Erythroblast (primary cell): ENCODE data around the gene KIAA0753.
A peak's percentile ranks its signal among the peaks of the same experiment; 100 is the strongest.

Experiments
- DNase-seq, 2 experiments: peaks; one replicate each; lab custom pipeline; 2025; lab: John Stamatoyannopoulos, UW
- GATA1 ChIP-seq: IDR thresholded peaks from 2 replicates; pipeline ENCODE4 v1.6.1; 2011; ENCODE audit warnings: low read depth, mild to moderate bottlenecking, control low read depth, low read length, moderate library complexity
- POLR2A ChIP-seq: IDR thresholded peaks from 2 replicates; pipeline ENCODE4 v1.6.1; 2011; ENCODE audit warnings: mild to moderate bottlenecking, low read length

The KIAA0753 gene

GRCh38 chr17:6642592-6642991 is 2.1 kb upstream of the KIAA0753 start:
- no peak for DNase-seq
- TF ChIP-seq GATA1 (no peak), POLR2A (no peak)

- TF ChIP-seq GATA1 (no peak), POLR2A (no peak)
- DNase-seq, result peak; percentile 46 to 49
Observed at GRCh38 chr17:6641247-6641863, 844 bp upstream of the KIAA0753 start.

GRCh38 chr17:6639586-6640535 is 650 bp downstream of the KIAA0753 start:
- TF ChIP-seq POLR2A (no peak), GATA1 (no peak)
- DNase-seq, result peak; percentile 65 to 73

- no peak for TF ChIP-seq GATA1
- no peak for TF ChIP-seq POLR2A
- DNase-seq, result no peak
Observed at GRCh38 chr17:6639014-6639585, 1.4 kb downstream of the KIAA0753 start.

DNA sequence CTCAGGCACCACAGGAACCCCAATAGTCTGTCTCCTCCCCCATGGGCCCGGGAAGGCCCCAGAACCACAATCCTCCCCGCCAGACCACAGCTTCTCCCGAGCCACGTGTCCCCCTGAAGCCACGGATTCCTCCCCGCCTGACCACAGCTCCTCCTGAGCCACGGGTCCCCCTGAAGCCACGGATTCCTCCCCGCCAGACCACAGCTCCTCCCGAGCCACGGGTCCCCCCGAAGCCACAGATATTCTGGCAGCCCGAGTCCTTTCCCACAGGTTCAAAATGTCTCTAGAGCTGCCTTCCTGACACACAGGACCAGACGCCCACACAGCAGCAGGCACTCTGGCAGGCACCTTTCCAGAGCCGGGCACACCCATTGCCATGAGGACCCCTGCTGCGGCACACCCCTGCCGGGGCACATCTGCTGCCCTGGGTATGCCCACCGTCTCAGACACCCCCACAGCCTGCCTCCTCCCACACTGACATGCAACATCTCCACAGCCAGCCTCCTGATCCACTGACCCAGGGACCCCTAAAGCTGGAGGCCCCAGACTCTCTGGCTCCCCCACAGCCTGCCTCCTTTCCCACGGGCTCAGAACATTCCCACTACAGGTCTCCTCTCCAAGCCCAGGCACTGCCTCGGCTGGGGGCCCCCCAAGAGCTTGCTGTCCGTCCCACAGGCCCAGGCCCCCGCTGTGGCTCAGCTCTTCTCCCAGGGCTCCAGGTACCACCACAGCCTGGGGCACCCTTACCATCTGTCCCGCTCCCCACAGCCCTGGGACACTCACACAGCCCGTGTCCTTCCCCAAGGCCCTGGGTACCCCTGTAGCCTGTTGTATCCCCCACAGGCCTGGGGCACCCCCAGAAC is 2.2 kb downstream of the KIAA0753 start:
- TF ChIP-seq GATA1, result no peak
- TF ChIP-seq POLR2A, result no peak
- peak in 1 of 2 experiments; percentile 20 for DNase-seq

DNA sequence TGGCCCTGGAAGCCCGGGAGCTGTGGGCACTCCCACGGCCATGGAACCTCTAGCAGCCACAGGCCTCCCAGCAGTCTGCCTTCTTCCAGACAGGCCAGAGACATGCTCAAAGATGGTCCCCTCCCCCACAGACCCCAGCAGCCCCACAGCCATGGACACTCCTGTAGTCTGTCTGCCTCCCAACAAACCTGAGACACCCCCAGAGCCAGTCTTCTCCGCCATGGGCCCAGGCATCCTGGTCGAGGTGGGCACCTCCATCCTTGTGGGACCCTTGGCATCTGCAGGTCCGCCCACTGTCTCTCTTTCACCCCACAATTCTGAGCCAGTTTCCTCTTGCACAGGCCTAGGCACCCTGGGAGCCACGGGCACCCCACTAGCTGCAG is 3.1 kb downstream of the KIAA0753 start:
- DNase-seq, result no peak
- TF ChIP-seq GATA1 (no peak), POLR2A (no peak)

DNA sequence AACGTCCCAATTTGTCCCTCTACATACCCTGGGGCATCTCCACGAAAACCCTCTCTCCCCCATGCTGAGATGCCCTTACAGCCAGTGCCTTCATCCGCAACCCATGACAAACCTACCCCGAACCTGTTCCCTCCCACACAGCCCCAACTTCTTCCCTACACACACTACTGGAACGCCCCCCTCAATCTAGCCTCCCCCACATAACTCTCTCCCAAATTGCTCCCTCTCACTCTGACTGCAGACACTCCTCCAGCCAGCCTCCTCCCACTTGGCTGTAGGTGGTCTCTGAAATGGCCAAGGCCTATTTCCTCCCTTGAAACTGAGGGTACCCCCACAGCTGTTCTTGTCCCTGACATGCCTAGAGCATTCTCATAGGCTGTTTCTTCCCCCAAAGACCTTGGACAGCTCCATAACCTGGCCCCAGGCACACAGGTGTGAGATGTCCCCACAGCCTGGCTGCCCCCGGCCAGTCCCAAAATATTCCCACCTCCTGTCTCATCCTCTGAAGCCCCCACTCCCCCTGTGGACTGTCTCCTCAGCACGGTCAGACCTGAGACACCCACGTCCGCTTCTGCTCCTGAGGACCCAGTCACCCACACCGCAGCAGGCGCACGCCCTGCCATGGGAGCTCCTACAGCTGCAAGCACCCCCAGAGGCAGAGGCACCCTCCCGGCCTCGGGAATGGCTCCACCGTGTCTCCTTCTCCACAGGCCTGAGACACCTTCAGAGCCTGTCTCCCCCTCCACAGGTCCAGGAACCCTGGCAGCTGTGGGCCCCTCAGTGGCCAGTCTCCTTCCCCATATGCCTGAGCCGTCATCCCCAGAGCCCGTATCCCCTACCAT is 3.7 kb downstream of the KIAA0753 start:
- DNase-seq, result no peak
- TF ChIP-seq POLR2A (no peak), GATA1 (no peak)

DNA sequence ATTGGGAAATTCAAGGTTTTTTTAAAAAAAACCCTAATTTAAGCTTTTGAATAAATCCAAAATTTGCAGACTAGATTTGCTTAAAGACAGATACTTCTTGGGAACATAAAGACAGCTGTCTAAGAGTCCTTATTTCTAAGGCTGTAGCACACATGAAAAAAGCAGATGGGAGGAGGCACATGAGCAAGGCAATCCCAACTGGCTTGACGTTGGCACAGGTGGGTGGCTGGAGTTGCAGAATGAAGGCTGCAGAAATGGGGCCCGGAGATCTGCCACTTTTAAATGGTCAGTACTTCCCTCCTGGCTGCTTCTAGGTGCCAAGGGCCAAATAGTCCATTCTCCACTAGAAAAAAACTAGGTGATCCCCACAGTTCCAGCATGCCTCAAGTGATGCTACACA is 4.4 kb downstream of the KIAA0753 start:
- TF ChIP-seq POLR2A, result no peak
- no peak for TF ChIP-seq GATA1
- no peak for DNase-seq

DNA sequence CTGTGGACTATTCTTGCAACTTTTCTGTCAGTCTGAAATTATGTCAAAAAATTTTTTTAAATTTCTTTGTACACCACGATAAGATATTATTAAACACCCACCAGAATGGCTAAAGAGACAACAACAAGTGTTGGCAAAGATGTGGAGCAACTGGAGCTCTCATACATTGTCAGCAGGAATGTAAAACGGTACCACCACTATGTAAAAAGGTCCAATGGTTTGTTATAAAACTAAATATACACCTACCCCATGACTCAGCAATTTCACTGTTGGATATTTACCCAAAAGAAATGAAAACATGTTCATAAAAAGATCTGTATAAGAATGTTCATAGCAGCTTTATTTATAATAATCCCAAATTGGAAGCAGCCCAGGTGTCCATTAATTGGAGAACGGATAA is 7.2 kb downstream of the KIAA0753 start:
- no peak for TF ChIP-seq POLR2A
- no peak for TF ChIP-seq GATA1
- no peak for DNase-seq

- no peak for DNase-seq
- no peak for TF ChIP-seq POLR2A
- no peak for TF ChIP-seq GATA1
Observed at GRCh38 chr17:6632530-6632929, 8.0 kb downstream of the KIAA0753 start.

- TF ChIP-seq GATA1 (no peak), POLR2A (no peak)
- no peak for DNase-seq
Observed at GRCh38 chr17:6630390-6630789, 10.1 kb downstream of the KIAA0753 start.

GRCh38 chr17:6627019-6627418 is 13.5 kb downstream of the KIAA0753 start:
- no peak for DNase-seq
- TF ChIP-seq POLR2A (no peak), GATA1 (no peak)

GRCh38 chr17:6626616-6627015 is 13.9 kb downstream of the KIAA0753 start:
- TF ChIP-seq POLR2A (no peak), GATA1 (no peak)
- no peak for DNase-seq
